Myometrial cell (primary cell): ENCODE data around the gene WDFY4. TPM values are rescaled to one million over a fixed set of nuclear protein-coding genes. Genes with fewer than 3 reads are reported as not detected.

Source experiments
- total RNA-seq: library from RNA; depleted of rRNA; stranded (reverse); fragments of >200 nt; gene quantifications from 2 replicates; pipeline ENCODE4 v1.2.3, GENCODE V29; 2015

The WDFY4 gene, protein sequence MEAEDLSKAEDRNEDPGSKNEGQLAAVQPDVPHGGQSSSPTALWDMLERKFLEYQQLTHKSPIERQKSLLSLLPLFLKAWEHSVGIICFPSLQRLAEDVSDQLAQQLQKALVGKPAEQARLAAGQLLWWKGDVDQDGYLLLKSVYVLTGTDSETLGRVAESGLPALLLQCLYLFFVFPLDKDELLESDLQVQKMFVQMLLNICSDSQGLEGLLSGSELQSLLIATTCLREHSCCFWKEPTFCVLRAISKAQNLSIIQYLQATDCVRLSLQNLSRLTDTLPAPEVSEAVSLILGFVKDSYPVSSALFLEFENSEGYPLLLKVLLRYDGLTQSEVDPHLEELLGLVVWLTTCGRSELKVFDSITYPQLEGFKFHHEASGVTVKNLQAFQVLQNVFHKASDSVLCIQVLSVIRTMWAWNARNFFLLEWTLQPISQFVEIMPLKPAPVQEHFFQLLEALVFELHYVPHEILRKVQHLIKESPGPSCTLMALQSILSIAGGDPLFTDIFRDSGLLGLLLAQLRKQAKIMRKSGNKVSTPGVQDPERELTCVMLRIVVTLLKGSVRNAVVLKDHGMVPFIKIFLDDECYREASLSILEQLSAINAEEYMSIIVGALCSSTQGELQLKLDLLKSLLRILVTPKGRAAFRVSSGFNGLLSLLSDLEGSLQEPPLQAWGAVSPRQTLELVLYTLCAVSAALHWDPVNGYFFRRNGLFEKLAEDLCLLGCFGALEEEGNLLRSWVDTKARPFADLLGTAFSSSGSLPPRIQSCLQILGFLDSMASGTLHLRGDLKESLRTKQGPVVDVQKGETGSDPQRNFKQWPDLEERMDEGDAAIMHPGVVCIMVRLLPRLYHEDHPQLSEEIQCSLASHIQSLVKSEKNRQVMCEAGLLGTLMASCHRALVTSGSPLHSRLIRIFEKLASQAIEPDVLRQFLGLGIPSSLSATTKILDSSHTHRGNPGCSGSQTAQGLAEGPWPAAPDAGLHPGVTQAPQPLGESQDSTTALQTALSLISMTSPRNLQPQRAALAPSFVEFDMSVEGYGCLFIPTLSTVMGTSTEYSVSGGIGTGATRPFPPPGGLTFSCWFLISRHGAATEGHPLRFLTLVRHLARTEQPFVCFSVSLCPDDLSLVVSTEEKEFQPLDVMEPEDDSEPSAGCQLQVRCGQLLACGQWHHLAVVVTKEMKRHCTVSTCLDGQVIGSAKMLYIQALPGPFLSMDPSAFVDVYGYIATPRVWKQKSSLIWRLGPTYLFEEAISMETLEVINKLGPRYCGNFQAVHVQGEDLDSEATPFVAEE (N-terminal part only)
- not detected in 2 replicates for total RNA-seq

DNA sequence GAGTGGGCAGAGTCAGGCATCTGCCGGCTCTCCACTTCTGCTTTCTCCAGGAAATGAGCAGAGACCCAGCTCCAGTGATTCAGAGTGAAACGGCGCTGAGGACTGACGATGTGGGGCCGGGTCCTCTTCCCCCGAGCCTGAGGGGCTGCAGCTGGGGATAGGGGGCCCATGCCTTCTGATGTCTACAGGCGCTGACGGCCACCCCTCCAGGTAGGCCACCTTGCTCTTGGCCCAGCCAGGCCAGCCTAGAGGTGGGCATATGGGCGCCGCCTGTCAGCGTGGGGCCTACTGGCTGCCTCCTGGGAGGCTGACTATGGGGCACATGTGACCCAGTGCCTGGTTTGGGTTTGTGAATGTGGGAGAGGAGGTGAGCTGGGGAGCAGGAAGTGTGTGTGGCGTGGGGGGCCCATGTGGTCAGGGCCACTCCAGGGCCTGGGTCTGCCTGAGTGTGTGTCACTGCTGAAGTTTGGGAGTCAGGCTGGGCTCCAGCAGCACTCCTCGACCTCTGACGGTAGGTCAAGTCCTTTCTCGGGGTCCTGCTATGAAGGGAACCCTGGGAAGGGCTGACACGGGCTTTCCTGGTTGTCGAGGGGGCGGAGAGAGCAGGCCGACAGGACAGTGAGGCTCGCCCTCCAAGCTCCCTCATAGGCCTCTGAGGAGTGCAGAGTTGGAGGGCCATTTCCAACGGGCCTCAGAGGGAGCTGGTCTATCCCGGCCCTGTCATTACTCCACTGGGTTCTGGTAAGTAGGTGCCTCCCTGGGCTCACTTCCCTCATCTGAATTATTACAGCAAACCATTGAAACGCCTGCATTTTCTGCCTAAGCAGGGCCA is at the start of gene WDFY4:
WDFY4 (plus strand) TSS at position 82 of the 832 bp plus-strand sequence. CDS start 24,860 bp downstream, outside the sequence.

DNA sequence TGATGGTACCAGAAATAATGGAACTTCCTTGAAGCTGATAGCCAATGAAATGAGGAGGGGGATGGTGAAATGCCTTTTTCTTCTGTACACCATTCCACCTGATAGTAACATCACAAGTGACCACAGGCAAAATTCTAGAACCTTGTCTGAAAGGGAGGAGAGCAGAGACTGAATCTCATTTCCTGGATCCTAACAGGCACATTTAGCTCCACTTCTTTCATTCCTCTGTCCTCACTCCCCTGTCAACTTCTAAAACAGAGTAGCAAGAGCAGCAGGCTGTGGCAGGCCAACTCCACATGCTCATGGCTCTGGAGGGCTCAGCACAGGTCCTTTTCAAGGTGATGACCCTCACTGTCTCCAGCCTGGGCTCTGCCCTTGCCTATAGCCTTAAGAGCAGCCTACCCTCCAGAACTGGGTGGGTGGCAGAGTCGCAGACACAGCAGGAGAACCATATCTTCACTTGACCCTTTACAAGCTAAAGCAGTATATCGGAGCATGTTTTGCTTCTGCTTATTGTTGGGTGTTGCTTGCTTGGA is 255.2 kb downstream of the WDFY4 start, which contains the start of gene LRRC18:
LRRC18 (minus strand) TSS at position 51 of the 536 bp plus-strand sequence. CDS start 25,685 bp downstream, outside the sequence.

Other genes starting within 250 kb of the WDFY4 start
- gene ARHGAP22, start 79.8 kb upstream of the WDFY4 start, total RNA-seq, result 27.6 and 33.2 TPM in 2 replicates